Peyer's patch (tissue), 4 donors: ENCODE results near the gene LILRA2.

Experiments used
- POLR2A ChIP-seq, 2 donors: fragments of 450-650 bp; IDR thresholded peaks; one replicate each; pipeline ENCODE4 v1.5.1; 2017; ENCODE audit warnings: antibody characterized with exemption in 2 of 2, mild to moderate bottlenecking in 2 of 2, moderate library complexity in 2 of 2
- TF ChIP-seq, protein P1 (sequence below), 6 experiments: fragments of 450-650 bp in 4 of 6; fragments of 200-600 bp in 2 of 6; sonication (generic) in 1 of 6; IDR thresholded peaks; one replicate each; pipeline ENCODE4 v1.5.1; 2017 to 2019; ENCODE audit warnings: antibody characterized with exemption in 6 of 6, mild to moderate bottlenecking in 3 of 6, moderate library complexity in 1 of 6

DNA sequence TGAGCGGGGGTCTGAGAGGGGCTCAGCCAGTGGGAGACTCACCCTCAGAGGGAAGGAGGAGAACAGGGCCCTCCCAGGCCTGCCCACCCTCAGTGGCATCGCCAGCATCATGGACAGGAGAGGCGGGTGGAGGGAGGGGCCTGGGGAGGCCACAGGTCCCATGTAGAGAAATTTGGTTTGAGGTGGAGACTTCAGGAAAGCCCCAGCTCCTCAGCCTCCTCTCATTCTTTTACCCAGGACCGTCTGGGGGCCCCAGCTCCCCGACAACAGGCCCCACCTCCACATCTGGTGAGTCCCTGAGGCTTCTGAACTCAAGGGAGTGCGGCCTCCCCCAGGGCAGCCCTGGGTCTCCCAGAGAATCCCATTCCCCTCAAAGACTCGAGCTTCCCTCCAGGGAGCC, 59.8 kb downstream of the LILRA2 start:
- TF ChIP-seq POLR2A (IDR thresholded peaks at IDR 0.05), result no peak
- TF ChIP-seq, protein P1, sequence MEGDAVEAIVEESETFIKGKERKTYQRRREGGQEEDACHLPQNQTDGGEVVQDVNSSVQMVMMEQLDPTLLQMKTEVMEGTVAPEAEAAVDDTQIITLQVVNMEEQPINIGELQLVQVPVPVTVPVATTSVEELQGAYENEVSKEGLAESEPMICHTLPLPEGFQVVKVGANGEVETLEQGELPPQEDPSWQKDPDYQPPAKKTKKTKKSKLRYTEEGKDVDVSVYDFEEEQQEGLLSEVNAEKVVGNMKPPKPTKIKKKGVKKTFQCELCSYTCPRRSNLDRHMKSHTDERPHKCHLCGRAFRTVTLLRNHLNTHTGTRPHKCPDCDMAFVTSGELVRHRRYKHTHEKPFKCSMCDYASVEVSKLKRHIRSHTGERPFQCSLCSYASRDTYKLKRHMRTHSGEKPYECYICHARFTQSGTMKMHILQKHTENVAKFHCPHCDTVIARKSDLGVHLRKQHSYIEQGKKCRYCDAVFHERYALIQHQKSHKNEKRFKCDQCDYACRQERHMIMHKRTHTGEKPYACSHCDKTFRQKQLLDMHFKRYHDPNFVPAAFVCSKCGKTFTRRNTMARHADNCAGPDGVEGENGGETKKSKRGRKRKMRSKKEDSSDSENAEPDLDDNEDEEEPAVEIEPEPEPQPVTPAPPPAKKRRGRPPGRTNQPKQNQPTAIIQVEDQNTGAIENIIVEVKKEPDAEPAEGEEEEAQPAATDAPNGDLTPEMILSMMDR (IDR thresholded peaks at IDR 0.05), result no peak
